Progenitor cell of endocrine pancreas (in vitro differentiated cells): ENCODE results near the gene DNAJC22. TPM values are rescaled to one million over a fixed set of nuclear protein-coding genes. Genes with fewer than 3 reads are reported as not detected.

ENCODE experiments used
- DNase-seq: peaks from one replicate; pipeline ENCODE4 v3.0.0; 2021; ENCODE audit warnings: low spot score; ENCODE audit not compliant: unreplicated experiment
- H3K27ac Mint-ChIP-seq: 2 replicates; pipeline ENCODE4 v1.8.0; 2021; ENCODE audit warnings: mild to moderate bottlenecking, moderate library complexity, mixed read lengths
- H3K27me3 Mint-ChIP-seq: 2 replicates; pipeline ENCODE4 v1.8.0; 2021; ENCODE audit warnings: mixed read lengths
- H3K36me3 Mint-ChIP-seq: 2 replicates; pipeline ENCODE4 v1.8.0; 2022; ENCODE audit warnings: mixed read lengths; ENCODE audit not compliant: insufficient read depth
- H3K4me1 Mint-ChIP-seq: 2 replicates; pipeline ENCODE4 v1.8.0; 2021; ENCODE audit warnings: low read depth, mixed read lengths
- H3K4me3 Mint-ChIP-seq: 2 replicates; pipeline ENCODE4 v1.8.0; 2021; ENCODE audit warnings: low read depth, mild to moderate bottlenecking, moderate library complexity, mixed read lengths
- H3K9me3 Mint-ChIP-seq: 2 replicates; pipeline ENCODE4 v1.8.0; 2021; ENCODE audit warnings: low read depth, mixed read lengths
- total RNA-seq: library from RNA; stranded (reverse); gene quantifications from 2 replicates; pipeline ENCODE4 v1.2.1, GENCODE V29; 2021
- TF ChIP-seq, protein P1 (sequence below): fragments of 200-600 bp; sonication (generic); IDR thresholded peaks from one replicate; pipeline ENCODE4 v1.5.0; 2021; ENCODE audit warnings: antibody characterized with exemption, mild to moderate bottlenecking; ENCODE audit not compliant: unreplicated experiment

DNAJC22 gene
- total RNA-seq, 1 donor from 2014 or later: 38.7 TPM

DNA sequence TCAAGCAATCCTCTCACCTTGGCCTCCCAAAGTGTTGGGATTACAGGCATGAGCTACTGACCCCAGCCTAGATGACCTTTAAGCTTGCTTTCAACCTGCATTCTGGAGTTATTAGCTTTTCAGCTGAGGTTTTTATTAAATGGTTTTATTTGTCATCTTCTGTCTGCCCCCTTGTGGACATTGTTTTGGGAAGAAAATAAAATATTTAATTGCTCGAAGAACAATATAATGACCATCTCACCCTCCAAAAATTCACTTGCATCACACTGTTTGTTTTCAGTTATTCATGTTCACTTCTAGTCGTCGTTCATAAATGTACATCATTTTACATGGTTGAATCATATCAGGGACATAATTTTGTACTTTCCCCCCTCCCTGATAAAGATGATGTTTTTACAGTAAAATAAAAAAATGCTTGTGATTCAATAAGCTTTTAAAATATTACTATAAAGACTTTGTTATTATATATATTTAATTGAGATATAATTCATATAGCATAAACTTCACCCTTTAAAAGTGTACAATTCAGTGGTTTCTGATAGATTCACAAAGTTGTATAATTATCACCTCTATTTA lies 10.5 kb downstream of the DNAJC22 start:
- TF ChIP-seq, protein P1, sequence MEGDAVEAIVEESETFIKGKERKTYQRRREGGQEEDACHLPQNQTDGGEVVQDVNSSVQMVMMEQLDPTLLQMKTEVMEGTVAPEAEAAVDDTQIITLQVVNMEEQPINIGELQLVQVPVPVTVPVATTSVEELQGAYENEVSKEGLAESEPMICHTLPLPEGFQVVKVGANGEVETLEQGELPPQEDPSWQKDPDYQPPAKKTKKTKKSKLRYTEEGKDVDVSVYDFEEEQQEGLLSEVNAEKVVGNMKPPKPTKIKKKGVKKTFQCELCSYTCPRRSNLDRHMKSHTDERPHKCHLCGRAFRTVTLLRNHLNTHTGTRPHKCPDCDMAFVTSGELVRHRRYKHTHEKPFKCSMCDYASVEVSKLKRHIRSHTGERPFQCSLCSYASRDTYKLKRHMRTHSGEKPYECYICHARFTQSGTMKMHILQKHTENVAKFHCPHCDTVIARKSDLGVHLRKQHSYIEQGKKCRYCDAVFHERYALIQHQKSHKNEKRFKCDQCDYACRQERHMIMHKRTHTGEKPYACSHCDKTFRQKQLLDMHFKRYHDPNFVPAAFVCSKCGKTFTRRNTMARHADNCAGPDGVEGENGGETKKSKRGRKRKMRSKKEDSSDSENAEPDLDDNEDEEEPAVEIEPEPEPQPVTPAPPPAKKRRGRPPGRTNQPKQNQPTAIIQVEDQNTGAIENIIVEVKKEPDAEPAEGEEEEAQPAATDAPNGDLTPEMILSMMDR: peak; percentile 53
- DNase-seq: no peak
- no peak overlapping the region for H3K4me3 Mint-ChIP-seq
- H3K4me1 Mint-ChIP-seq: peaks cover 10% of the 10 kb centered on the region
- H3K36me3 Mint-ChIP-seq: peaks cover 4% of the 10 kb centered on the region
- H3K27ac Mint-ChIP-seq: no peak overlapping the region
- no peaks in the 10 kb centered on the region for H3K9me3 Mint-ChIP-seq
- no peaks in the 10 kb centered on the region for H3K27me3 Mint-ChIP-seq

DNA sequence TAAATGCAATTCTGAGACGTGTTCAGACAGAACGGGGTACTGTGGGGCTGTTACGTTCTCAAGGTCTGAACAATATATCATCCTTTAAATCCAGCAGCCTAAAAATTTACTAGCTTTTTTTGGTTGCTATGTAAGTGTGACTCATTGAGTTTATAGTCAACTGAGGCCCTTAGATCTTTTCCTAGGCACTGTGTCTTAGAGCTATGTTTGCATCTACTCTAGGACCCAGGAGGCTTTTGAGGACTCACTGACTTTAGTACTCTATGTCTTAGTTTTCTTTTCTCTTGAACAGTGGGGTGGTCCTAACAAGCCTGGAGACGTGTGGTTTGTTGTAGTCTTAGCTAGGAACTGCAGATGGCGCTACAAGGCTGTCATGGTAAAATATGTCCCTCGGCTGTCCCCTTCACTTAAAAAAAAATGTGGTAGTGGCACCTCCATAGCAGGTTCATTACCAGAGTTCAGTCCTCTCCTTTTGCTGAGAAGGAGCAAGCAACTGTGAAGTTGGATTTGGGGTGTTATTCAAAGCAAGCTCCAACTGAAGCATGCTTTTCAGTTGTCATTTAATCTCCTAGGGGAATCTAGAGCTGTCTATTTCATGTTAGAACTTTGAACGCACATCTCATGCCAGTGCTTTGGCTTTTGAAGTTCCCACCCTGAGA lies 11.9 kb downstream of the DNAJC22 start:
- no peaks in the 10 kb centered on the region for H3K36me3 Mint-ChIP-seq
- H3K27me3 Mint-ChIP-seq: no peaks in the 10 kb centered on the region
- no peak for DNase-seq
- peaks cover 10% of the 10 kb centered on the region for H3K4me1 Mint-ChIP-seq
- no peak overlapping the region for H3K4me3 Mint-ChIP-seq
- H3K27ac Mint-ChIP-seq: peak overlapping the region; percentile 64
- TF ChIP-seq, protein P1: peak; percentile 82
- no peaks in the 10 kb centered on the region for H3K9me3 Mint-ChIP-seq

DNA sequence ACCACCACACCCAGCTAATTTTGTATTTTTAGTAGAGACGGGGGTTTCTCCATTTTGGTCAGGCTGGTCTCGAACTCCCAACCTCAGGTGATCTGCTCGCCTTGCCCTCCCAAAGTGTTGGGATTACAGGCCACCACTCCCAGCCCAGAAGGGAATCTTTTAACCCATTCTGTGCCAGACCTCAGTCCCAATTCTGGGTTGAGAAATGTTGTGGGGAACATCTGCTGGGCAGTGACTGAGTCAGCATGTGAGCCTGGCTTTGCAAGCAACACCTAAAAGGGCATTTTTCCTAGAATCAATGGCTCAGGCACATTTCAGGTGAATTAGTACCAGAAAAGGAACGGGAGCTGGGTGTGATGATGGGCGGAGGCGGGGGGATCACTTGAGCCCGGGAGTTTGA lies 13.0 kb downstream of the DNAJC22 start:
- Mint-ChIP-seq H3K4me1 (peaks cover 10% of the 10 kb centered on the region), H3K27me3 (no peaks in the 10 kb centered on the region), H3K27ac (no peak overlapping the region), H3K36me3 (no peaks in the 10 kb centered on the region), H3K9me3 (no peaks in the 10 kb centered on the region), H3K4me3 (no peak overlapping the region)
- DNase-seq: no peak
- TF ChIP-seq, protein P1: no peak

DNA sequence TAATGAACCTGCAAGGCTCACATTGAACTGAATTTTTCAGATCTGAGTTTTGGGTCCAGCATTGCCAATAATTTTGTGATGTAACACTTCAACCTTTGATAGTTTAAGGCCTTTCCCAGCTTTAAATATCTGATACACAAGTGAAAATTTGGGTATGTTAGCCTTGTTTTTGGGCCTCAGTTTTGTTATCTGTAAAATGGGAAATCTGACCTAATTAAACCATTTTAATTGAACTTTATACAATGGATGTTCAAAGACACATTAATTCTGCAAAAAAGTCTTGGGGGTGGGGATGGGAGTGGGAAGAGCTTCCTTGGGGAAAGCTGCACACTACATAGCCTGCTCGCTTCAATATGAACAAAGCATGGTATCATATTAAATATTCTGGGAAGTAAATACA lies 15.4 kb downstream of the DNAJC22 start:
- DNase-seq: no peak
- TF ChIP-seq, protein P1: no peak
- H3K4me1 Mint-ChIP-seq: peaks cover 10% of the 10 kb centered on the region
- no peak overlapping the region for H3K4me3 Mint-ChIP-seq
- H3K36me3 Mint-ChIP-seq: no peaks in the 10 kb centered on the region
- no peak overlapping the region for H3K27ac Mint-ChIP-seq
- H3K27me3 Mint-ChIP-seq: no peaks in the 10 kb centered on the region
- H3K9me3 Mint-ChIP-seq: no peaks in the 10 kb centered on the region

DNA sequence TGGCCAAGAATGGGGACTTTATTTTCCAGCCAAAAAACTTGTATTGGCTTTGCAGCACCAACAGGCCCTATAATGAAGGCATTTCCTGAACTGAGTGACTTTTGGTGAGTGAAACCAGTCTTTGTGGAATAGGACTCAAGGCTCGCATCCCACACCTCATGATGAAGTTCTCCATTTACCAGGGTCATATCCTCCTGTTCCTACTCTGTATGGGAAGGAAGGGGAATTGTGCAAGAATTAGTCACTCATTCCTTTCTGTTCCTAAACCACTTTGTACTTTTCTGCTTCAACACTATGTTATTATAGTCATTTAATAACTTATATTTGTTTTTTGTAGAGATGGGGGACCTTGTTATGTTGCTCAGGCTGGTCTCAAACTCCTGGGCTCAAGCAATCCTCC lies 18.3 kb downstream of the DNAJC22 start:
- no peaks in the 10 kb centered on the region for H3K27me3 Mint-ChIP-seq
- TF ChIP-seq, protein P1: no peak
- peaks cover 2% of the 10 kb centered on the region for H3K36me3 Mint-ChIP-seq
- H3K4me1 Mint-ChIP-seq: peaks cover 16% of the 10 kb centered on the region
- no peaks in the 10 kb centered on the region for H3K9me3 Mint-ChIP-seq
- no peak for DNase-seq
- no peak overlapping the region for H3K4me3 Mint-ChIP-seq
- no peak overlapping the region for H3K27ac Mint-ChIP-seq
